BE2C (cell line): ENCODE measurements around the gene NQO1. TPM values are rescaled to one million over a fixed set of nuclear protein-coding genes. Genes with fewer than 3 reads are reported as not detected.

Experiments
- DNase-seq: peaks from one replicate; pipeline ENCODE4 v3.0.0-alpha.2; 2020
- H3K27me3 ChIP-seq: fragments of 250-450 bp; sonication (Bioruptor Pico); 2 replicates; pipeline ENCODE4 v1.5.1; 2020; ENCODE audit warnings: mild to moderate bottlenecking
- H3K36me3 ChIP-seq: fragments of 250-450 bp; sonication (Bioruptor Pico); 2 replicates; pipeline ENCODE4 v1.5.1; 2020; ENCODE audit warnings: mild to moderate bottlenecking
- H3K4me1 ChIP-seq: fragments of 250-450 bp; sonication (Bioruptor Pico); 2 replicates; pipeline ENCODE4 v1.5.1; 2020
- H3K4me3 ChIP-seq: 2 replicates; pipeline ENCODE4 v1.5.1; 2011; ENCODE audit warnings: low read depth, low read length
- H3K9me3 ChIP-seq: fragments of 250-450 bp; sonication (Bioruptor Pico); 2 replicates; pipeline ENCODE4 v1.5.1; 2020
- CTCF ChIP-seq: IDR thresholded peaks from 2 replicates; pipeline ENCODE4 v1.5.1; 2012; ENCODE audit warnings: mild to moderate bottlenecking, low read depth, low read length
- polyA plus RNA-seq: library from polyadenylated mRNA; unstranded; fragments of >200 nt; gene quantifications from one replicate; pipeline ENCODE4 v1.2.1, GENCODE V29; 2012; ENCODE audit warnings: low read depth, missing spikeins; ENCODE audit not compliant: insufficient read length, insufficient read depth

Gene NQO1
- polyA plus RNA-seq = 25.0 TPM

GRCh38 chr16:69726313-69727060 is at the start of gene NQO1:
Gene NQO1, minus strand, starts transcription at chr16:69726560. Its CDS starts 121 bp downstream, at chr16:69726439.
- peak; percentile 97 for DNase-seq
- TF ChIP-seq CTCF = no peak
- H3K36me3 ChIP-seq = no peaks in the 10 kb centered on the region
- H3K4me3 ChIP-seq = peak within 1 kb of the TSS; percentile 65
- peaks cover 12% of the 10 kb centered on the region for H3K4me1 ChIP-seq
- H3K9me3 ChIP-seq = no peaks in the 10 kb centered on the region
- no peaks in the 10 kb centered on the region for H3K27me3 ChIP-seq

- no peak for TF ChIP-seq CTCF
- no peaks in the 10 kb centered on the region for H3K36me3 ChIP-seq
- no peaks in the 10 kb centered on the region for H3K9me3 ChIP-seq
- DNase-seq = no peak
- no peaks in the 10 kb centered on the region; the same call in 1 of the 2 replicates for H3K4me1 ChIP-seq
- no peaks in the 10 kb centered on the region for H3K27me3 ChIP-seq
- H3K4me3 ChIP-seq = no peak overlapping the region
These were observed 49.2 kb upstream of the NQO1 start for GRCh38 chr16:69775563-69775962.

GRCh38 chr16:69773260-69773947 is 47.0 kb upstream of the NQO1 start:
- H3K36me3 ChIP-seq = no peaks in the 10 kb centered on the region
- no peak for DNase-seq
- no peaks in the 10 kb centered on the region for H3K4me1 ChIP-seq
- no peak for TF ChIP-seq CTCF
- no peak overlapping the region for H3K4me3 ChIP-seq
- no peaks in the 10 kb centered on the region for H3K9me3 ChIP-seq
- no peaks in the 10 kb centered on the region for H3K27me3 ChIP-seq

GRCh38 chr16:69771651-69771967 is 45.2 kb upstream of the NQO1 start:
- no peak for TF ChIP-seq CTCF
- DNase-seq = no peak
- no peaks in the 10 kb centered on the region for H3K9me3 ChIP-seq
- no peaks in the 10 kb centered on the region for H3K27me3 ChIP-seq
- H3K4me3 ChIP-seq = no peak overlapping the region
- H3K4me1 ChIP-seq = no peaks in the 10 kb centered on the region
- no peaks in the 10 kb centered on the region for H3K36me3 ChIP-seq

GRCh38 chr16:69769404-69769803 is 43.0 kb upstream of the NQO1 start:
- TF ChIP-seq CTCF = no peak
- Histone ChIP-seq H3K4me1 (no peaks in the 10 kb centered on the region), H3K4me3 (no peak overlapping the region), H3K27me3 (no peaks in the 10 kb centered on the region), H3K36me3 (no peaks in the 10 kb centered on the region), H3K9me3 (no peaks in the 10 kb centered on the region)
- DNase-seq = no peak

- Histone ChIP-seq H3K4me1 (no peaks in the 10 kb centered on the region), H3K9me3 (no peaks in the 10 kb centered on the region), H3K36me3 (no peaks in the 10 kb centered on the region), H3K4me3 (no peak overlapping the region), H3K27me3 (no peaks in the 10 kb centered on the region)
- DNase-seq = no peak
- TF ChIP-seq CTCF = no peak
These were observed 42.3 kb upstream of the NQO1 start for GRCh38 chr16:69768666-69769065.
